ENCODE data around the gene CTRB1.
"Not testable (repeated sequence)": the region's sequence is repeated elsewhere in the genome, so short reads cannot be mapped to it uniquely, and the experiment has no call there.

Gene CTRB1

GRCh38 chr16:75204905-75205304 lies 13.9 kb upstream of the CTRB1 start:
- not testable (repeated sequence) for DNase-seq

- not testable (repeated sequence) for DNase-seq
These were observed 13.3 kb upstream of the CTRB1 start for GRCh38 chr16:75205438-75205837.

- DNase-seq: not testable (repeated sequence)
These were observed 12.6 kb upstream of the CTRB1 start for GRCh38 chr16:75205961-75206748.

DNA sequence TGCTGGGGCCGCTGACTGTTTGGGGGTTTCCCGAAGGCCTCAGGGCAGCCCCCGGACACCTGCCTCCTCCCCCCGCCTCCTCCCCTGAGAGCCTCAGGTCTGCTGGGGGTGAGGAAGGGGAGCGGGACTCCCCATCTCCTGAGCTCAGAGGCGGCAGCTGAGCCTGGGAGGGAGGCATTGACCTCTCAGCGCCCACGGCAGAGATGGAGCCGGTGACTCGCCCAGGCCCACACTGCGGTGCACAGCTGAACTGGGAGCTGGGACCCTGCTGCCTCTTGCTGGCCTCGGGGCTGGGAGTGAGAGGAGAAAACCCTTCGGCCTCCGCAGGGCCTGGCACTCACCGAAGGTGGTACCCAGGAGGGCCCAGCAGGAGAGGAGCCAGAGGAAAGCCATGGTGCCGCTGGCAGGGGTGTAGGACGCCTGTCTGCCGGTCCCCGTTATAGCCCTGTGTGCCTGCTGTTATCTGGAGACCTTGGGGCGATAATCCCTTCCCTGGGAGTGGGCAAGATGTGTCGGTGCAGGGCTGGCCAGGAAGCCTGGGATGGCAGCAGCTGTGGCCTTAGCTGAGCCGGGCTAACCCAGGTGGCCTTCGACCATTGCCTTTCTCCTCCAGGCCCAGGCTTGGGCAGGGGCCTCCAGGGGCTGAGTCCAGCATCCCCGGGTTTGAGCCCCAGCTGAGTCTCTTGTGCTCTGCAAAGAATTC lies 11.9 kb upstream of the CTRB1 start, which contains the start of gene CTRB2:
TSS of gene CTRB2 (minus strand) at position 413 of the 703 bp plus-strand sequence. CDS start at position 393, 20 bp downstream.
- DNase-seq: no peak

DNA sequence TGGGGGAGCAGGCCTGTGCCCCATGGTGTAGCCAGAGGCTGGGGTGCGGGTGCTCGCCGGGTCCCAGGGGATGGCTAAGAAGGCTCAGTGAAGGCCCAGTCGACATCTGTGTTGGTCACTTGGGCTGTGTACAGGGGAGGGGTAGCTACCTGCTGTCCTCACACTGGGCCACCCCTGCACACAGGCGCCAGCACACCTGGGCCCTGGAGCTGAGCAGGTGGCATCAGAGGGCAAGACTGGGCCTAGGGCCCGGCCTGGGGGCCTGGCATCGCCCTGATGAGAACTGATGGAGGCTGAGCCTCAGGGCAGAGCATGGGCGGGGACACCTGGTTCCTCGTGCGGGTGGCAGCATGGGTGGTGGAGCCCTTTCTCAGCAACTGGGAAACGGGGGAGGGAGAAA lies 11.0 kb upstream of the CTRB1 start:
- no peak for DNase-seq

GRCh38 chr16:75208242-75208825 lies 10.5 kb upstream of the CTRB1 start:
- no peak for DNase-seq

- DNase-seq: no peak
These were observed 9.8 kb upstream of the CTRB1 start for GRCh38 chr16:75208861-75209505.

- not testable (repeated sequence) for DNase-seq
These were observed 9.3 kb upstream of the CTRB1 start for GRCh38 chr16:75209514-75209913.

- DNase-seq: no peak
These were observed 8.8 kb upstream of the CTRB1 start for GRCh38 chr16:75209944-75210343.

DNA sequence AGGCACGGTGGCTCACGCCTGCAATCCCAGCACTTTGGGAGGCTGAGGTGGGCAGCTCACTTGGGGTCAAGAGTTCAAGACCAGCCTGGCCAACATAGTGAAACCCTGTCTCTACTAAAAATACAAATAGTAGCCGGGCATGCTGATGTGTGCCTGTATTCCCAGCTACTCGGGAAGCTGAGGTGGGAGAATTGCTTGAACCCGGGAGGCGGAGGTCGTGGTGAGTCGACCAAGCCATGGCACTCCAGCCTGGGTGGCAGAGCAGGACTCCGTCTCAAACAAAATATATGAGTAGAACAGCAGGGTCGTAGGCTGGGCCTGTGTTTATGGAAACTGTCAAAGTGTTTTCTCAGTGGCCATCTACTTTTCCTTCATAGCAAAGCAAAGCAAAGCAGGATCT lies 7.5 kb upstream of the CTRB1 start:
- not testable (repeated sequence) for DNase-seq

- DNase-seq: no peak
These were observed 2.7 kb upstream of the CTRB1 start for GRCh38 chr16:75216127-75216526.

DNA sequence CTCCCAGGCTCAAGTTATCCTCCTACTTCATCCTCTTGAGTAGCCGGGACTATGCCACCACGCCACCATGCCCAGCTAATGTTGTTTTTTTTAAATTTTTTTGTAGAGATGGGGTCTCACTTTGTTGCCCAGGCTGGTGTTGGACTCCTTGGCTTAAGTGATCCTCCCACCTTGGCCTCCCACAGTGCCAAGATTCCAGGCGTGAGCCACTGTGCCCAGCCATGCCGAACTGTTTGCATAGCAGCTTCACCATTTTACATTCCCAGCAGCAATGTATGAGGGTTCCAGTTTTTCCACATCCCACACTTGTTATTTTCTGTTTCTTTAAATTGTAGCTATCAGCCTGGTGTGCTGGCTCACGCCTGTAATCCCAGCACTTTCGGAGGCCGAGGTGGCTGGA lies 2.2 kb upstream of the CTRB1 start:
- no peak for DNase-seq

DNA sequence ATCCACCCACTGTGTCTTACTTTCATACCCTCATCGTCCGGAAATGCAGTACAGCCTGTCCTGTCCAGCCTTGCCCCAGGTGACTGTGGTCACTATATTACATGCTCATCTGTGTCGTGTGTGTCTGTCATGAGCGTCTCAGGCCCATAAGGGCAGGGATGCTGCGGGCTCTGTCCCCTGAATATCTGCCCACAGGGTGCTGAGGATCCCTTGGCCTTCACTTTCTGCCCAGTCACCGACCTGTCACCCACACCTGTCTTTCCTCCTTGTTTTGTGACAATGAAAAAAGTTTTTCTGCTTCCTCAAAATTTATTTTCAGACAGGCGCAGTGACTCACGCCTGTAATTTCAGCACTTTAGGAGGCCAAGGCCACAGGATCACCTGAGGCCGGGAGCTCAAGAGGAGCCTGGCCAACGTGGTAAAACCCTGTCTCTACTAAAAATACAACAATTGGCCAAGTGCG lies 1.4 kb upstream of the CTRB1 start:
- no peak for DNase-seq

- DNase-seq: no peak
These were observed 300 bp downstream of the CTRB1 start for GRCh38 chr16:75219088-75219487.

GRCh38 chr16:75219838-75220237 lies 1.1 kb downstream of the CTRB1 start:
- no peak for DNase-seq

GRCh38 chr16:75222271-75222783 lies 3.5 kb downstream of the CTRB1 start:
- DNase-seq: no peak

DNA sequence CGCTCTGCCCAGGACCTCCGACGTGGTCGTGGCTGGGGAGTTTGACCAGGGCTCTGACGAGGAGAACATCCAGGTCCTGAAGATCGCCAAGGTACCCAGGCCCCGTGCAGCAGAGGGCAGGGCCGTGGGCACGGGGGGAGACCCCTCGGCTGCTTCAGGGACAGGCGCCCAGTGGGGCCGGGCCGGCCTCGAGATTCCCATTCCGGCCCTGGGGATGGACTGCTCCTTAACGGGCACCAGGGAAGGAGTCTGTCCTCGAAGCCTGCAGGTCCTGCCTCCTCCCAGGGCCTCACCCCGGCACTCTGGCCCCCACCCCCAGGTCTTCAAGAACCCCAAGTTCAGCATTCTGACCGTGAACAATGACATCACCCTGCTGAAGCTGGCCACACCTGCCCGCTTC lies 4.3 kb downstream of the CTRB1 start:
- not testable (repeated sequence) for DNase-seq

- no peak for DNase-seq
These were observed 5.7 kb downstream of the CTRB1 start for GRCh38 chr16:75224306-75225082.

- DNase-seq: no peak
These were observed 6.3 kb downstream of the CTRB1 start for GRCh38 chr16:75225092-75225491.

DNA sequence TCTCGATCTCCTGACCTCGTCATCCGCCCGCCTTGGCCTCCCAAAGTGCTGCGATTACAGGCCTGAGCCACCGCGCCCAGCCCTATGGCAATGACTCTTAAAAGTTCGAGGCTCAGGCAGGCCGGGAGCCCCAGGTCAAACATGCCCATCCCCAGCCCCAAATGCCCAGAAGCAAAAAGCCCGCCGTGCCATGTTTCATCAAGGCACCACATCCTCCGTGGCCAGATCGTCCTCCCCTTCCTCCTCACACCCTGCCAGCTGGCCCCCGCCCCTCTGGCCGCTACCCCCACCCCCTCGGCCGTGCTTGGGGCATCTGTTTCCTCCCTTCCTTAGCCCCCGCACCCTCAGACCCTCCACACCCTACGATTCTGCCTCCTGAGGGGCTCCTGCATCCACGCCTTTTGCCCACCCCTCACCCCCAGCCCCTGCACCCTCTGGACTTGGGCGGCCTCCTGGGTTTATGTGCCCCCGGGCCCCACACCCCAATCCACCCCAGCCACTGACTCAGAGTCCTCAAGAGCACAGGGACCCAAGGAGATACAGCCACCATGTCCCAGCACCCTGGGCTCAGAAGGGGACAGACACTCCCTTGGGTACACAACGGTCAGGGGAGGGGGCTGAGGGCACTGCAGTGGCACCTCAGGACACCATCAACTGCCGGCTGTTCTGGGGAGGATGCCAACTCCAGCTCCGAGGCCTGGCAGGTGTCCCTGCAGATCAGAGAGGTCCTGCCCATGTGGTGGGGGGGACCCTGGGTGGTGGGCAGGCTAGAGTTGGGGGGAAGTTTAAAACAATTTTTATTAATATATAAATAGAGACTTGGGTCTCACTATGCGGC lies 7.1 kb downstream of the CTRB1 start:
- DNase-seq: no peak

Measured in NK-92 treated with Interleukin-12 subunit alpha and Interleukin-12 subunit beta, amount 100 ng/mL, for 24 hours (cell line).